MM.1S (cell line): Measurements from ENCODE around the gene TUBA4A.

Experiments
- DNase-seq: peaks from one replicate; pipeline ENCODE4 v3.0.0-alpha.2; 2015
- H2AFZ ChIP-seq: fragments of 300-600 bp; sonication (generic); 2 replicates; pipeline ENCODE4 v1.6.0; 2016; ENCODE audit warnings: antibody characterized with exemption, low read length
- H3F3A ChIP-seq: fragments of 300-600 bp; sonication (generic); 2 replicates; pipeline ENCODE4 v1.6.1; 2016; ENCODE audit warnings: mild to moderate bottlenecking, antibody characterized with exemption, low read length, moderate library complexity, mixed read lengths; ENCODE audit not compliant: insufficient read depth
- H3K27ac ChIP-seq: fragments of 300-600 bp; sonication (generic); 2 replicates; pipeline ENCODE4 v1.5.1; 2016; ENCODE audit warnings: mild to moderate bottlenecking, low read length
- H3K27me3 ChIP-seq: fragments of 300-600 bp; sonication (generic); replicated peaks from 2 replicates; pipeline ENCODE4 v1.6.0; 2016; ENCODE audit warnings: low read length; ENCODE audit not compliant: insufficient read depth
- H3K36me3 ChIP-seq: fragments of 300-600 bp; sonication (generic); replicated peaks from 2 replicates; pipeline ENCODE4 v1.6.1; 2016; ENCODE audit warnings: mild to moderate bottlenecking, low read length, mixed read lengths; ENCODE audit not compliant: insufficient read depth
- H3K4me1 ChIP-seq: fragments of 300-600 bp; sonication (generic); 2 replicates; pipeline ENCODE4 v1.6.1; 2016; ENCODE audit warnings: low read length, mixed read lengths
- H3K4me2 ChIP-seq: fragments of 300-600 bp; sonication (generic); 2 replicates; pipeline ENCODE4 v1.6.0; 2016; ENCODE audit warnings: low read depth, low read length
- H3K4me3 ChIP-seq: fragments of 300-600 bp; sonication (generic); 2 replicates; pipeline ENCODE4 v1.5.1; 2016; ENCODE audit warnings: low read length, mixed read lengths
- H3K79me2 ChIP-seq: fragments of 300-600 bp; sonication (generic); 2 replicates; pipeline ENCODE4 v1.6.1; 2016; ENCODE audit warnings: mixed run types, low read length, mixed read lengths
- H3K9ac ChIP-seq: fragments of 300-600 bp; sonication (generic); 2 replicates; pipeline ENCODE4 v1.6.1; 2016; ENCODE audit warnings: low read length, mixed read lengths
- H3K9me2 ChIP-seq: fragments of 300-600 bp; sonication (generic); replicated peaks from 2 replicates; pipeline ENCODE4 v1.6.1; 2016; ENCODE audit warnings: mild to moderate bottlenecking, low read length, mixed read lengths; ENCODE audit not compliant: insufficient read depth
- H3K9me3 ChIP-seq: fragments of 300-600 bp; sonication (generic); replicated peaks from 2 replicates; pipeline ENCODE4 v1.6.1; 2016; ENCODE audit warnings: mild to moderate bottlenecking, low read length, mixed read lengths; ENCODE audit not compliant: insufficient read depth
- H4K20me1 ChIP-seq: fragments of 300-600 bp; sonication (generic); 2 replicates; pipeline ENCODE4 v1.6.1; 2016; ENCODE audit warnings: mild to moderate bottlenecking, low read length, moderate library complexity, mixed read lengths; ENCODE audit not compliant: insufficient read depth
- CTCF ChIP-seq: fragments of 300-600 bp; sonication (generic); IDR thresholded peaks from 2 replicates; pipeline ENCODE4 v1.5.1; 2016; ENCODE audit warnings: antibody characterized with exemption, low read length, mixed read lengths
- EZH2 ChIP-seq: fragments of 300-600 bp; sonication (generic); optimal IDR thresholded peaks from 2 replicates; pipeline ENCODE3; 2017; ENCODE audit warnings: low read depth, mild to moderate bottlenecking, antibody characterized with exemption, low read length, mixed read lengths
- EZH2phosphoT487 ChIP-seq: fragments of 300-600 bp; sonication (generic); IDR thresholded peaks from 2 replicates; pipeline ENCODE4 v1.6.1; 2018; ENCODE audit warnings: antibody characterized with exemption, low read length

TUBA4A gene

GRCh38 chr2:219245148-219245898, 8.4 kb downstream of the TUBA4A start, which contains the start of the genes GLB1L and STK16:
Gene GLB1L (minus strand): TSS chr2:219245444. CDS start chr2:219243573, 1,871 bp downstream.
Gene STK16 (plus strand): TSS chr2:219245479. CDS start chr2:219246000, 521 bp downstream.
- Histone ChIP-seq H3K9me2 (no peaks in the 10 kb centered on the region), H3K4me3 (peak within 1 kb of the TSS; percentile 89), H4K20me1 (no peaks in the 10 kb centered on the region), H3K36me3 (0 out of 2 replicates have a peak, but pooled peaks cover 1% of the 10 kb centered on the region), H3K4me2 (peak within 1 kb of the TSS; percentile 94), H3K9ac (peak within 1 kb of the TSS; percentile 93), H3K79me2 (peaks cover 33% of the 10 kb centered on the region), H3F3A (peaks cover 29% of the 10 kb centered on the region), H2AFZ (peak within 1 kb of the TSS; percentile 57), H3K4me1 (peaks cover 44% of the 10 kb centered on the region), H3K9me3 (no peaks in the 10 kb centered on the region), H3K27me3 (no peaks in the 10 kb centered on the region), H3K27ac (peak within 1 kb of the TSS; percentile 62; the same call in 1 of the 2 replicates)
- no peak for TF ChIP-seq EZH2phosphoT487
- TF ChIP-seq EZH2: no peak
- no peak for TF ChIP-seq CTCF
- peak; percentile 95 for DNase-seq

GRCh38 chr2:219244789-219245147, 8.9 kb downstream of the TUBA4A start:
- H3K27ac ChIP-seq: peak overlapping the region; percentile 62; the same call in 1 of the 2 replicates

GRCh38 chr2:219243291-219243761, 10.4 kb downstream of the TUBA4A start:
- no peak for DNase-seq
- peaks cover 24% of the 10 kb centered on the region for H3K4me1 ChIP-seq
- no peaks in the 10 kb centered on the region for H3K27me3 ChIP-seq
- H3K9me2 ChIP-seq: no peaks in the 10 kb centered on the region
- H3F3A ChIP-seq: peaks cover 10% of the 10 kb centered on the region
- no peak for TF ChIP-seq EZH2phosphoT487
- TF ChIP-seq EZH2: no peak
- TF ChIP-seq CTCF: no peak
- no peaks in the 10 kb centered on the region for H4K20me1 ChIP-seq
- H3K4me3 ChIP-seq: no peak overlapping the region
- H3K36me3 ChIP-seq: no peaks in the 10 kb centered on the region
- no peak overlapping the region for H3K9ac ChIP-seq
- no peak overlapping the region for H3K27ac ChIP-seq
- H3K9me3 ChIP-seq: no peaks in the 10 kb centered on the region
- peaks cover 19% of the 10 kb centered on the region for H3K79me2 ChIP-seq
- no peak overlapping the region for H3K4me2 ChIP-seq
- no peak overlapping the region for H2AFZ ChIP-seq

More at GRCh38 chr2:219244789-219245147, 8.9 kb downstream of the TUBA4A start:
- Histone ChIP-seq H3F3A (peaks cover 24% of the 10 kb centered on the region), H3K4me1 (peaks cover 38% of the 10 kb centered on the region), H2AFZ (peak overlapping the region; percentile 57), H3K27me3 (no peaks in the 10 kb centered on the region), H3K36me3 (no peaks in the 10 kb centered on the region), H3K9me2 (no peaks in the 10 kb centered on the region), H4K20me1 (no peaks in the 10 kb centered on the region), H3K4me3 (peak overlapping the region; percentile 89), H3K79me2 (peaks cover 28% of the 10 kb centered on the region), H3K9ac (peak overlapping the region; percentile 93), H3K4me2 (peak overlapping the region; percentile 94), H3K9me3 (no peaks in the 10 kb centered on the region)
- DNase-seq: no peak
- no peak for TF ChIP-seq EZH2phosphoT487
